GM18858 (cell line): Measurements from ENCODE around the gene ARHGAP6.
A peak's percentile ranks its signal among the peaks of the same experiment; 100 is the strongest.
"Not testable (repeated sequence)": the region's sequence is repeated elsewhere in the genome, so short reads cannot be mapped to it uniquely, and the experiment has no call there.

ENCODE experiments used
- ATAC-seq: cut with Tn5 transposase; IDR thresholded peaks from one replicate; pipeline ENCODE4 v1.9.1; 2021; ENCODE audit not compliant: unreplicated experiment

ARHGAP6 gene

DNA sequence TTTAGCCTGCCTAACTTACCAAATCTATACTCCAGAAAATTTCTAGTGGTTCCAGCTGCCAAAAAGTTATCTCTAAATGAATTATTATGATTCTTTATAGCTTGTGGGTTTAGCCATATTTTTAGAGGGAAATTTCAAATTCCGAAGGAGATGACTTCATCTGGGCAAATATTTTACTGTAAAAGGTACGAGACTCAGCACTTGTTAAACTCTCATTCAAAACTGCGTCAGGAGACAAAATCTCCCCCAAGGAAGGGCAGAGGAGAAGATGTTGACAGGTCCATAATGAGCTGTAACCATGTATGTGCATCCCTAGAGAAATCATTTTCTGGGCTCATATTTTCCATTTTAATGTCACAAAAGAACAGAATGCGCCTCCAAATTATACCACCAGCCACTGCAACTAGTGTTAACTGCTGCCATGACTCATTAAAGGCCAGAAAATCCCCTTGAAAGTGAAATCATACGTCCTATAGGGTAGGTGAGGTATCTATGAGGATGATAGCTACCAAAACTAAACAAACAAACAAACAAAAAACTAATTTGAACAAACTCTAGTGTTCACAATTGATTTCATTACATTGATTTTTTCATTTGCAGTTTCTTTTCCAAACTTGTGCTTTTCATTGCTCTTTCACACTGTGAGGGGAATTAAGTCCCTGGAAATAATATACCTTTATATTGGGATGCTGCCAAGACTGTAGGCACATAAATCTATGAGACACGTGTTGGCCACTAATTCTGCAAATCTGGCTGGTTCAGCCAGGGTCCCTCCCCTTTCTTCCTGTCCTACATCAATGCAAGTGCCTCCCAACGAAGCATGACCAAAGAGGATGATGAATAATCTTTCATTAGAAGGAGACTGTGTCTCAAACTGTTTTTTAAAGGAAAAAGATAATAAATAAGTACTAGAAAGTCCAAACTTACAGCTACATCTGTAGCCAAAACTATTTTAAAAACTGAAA lies 85.8 kb downstream of the ARHGAP6 start:
- ATAC-seq: no peak

DNA sequence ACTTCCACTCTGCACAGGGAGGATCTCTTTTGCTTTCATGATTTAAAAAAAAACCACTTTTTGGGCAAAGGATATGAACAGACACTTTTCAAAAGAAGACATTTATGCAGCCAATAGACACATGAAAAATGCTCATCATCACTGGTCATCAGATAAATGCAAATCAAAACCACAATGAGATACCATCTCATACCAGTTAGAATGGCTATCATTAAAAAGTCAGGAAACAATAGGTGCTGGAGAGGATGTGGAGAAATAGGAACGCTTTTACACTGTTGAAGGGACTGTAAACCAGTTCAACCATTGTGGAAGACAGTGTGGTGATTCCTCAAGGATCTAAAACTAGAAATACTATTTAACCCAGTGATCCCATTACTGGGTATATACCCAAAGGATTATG lies 87.4 kb downstream of the ARHGAP6 start:
- ATAC-seq: not testable (repeated sequence)

DNA sequence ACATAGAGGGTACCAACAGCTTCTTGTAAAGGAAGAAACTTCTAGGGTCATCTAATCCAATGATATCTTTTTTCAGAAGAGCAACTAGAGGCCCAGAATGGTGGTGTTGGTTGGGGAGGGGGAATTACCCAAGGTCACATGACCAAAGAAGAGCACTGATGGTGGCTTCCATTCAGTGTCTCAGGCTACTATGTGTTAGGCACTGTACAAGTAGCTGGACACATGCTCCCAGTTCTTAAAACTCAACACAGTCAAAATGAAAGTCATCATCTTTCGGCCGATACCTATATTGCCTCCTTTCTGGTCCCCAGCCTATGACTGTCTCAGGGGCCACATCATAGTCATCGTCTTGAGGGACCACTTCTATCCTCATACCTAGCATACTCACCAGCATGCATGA lies 88.1 kb downstream of the ARHGAP6 start:
- no peak for ATAC-seq

DNA sequence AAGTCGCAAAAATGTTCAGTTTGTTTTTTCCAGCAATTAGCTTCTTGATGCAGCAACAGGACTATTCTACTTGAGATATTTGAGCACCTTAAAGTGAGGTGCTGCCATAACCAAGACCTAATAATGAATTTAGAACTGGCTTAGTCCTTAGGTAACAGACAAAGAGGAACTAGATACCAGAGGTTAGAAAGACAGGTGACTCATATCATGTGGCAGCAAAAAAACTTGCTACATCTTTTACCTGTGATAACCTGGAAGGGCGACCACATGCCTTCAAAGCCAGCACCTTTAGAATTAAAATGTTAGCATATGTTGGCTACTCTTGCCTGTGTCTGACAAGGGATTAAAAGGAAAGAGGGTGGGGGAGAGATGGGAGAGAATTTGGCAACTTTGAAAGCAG lies 90.4 kb downstream of the ARHGAP6 start:
- ATAC-seq: no peak

DNA sequence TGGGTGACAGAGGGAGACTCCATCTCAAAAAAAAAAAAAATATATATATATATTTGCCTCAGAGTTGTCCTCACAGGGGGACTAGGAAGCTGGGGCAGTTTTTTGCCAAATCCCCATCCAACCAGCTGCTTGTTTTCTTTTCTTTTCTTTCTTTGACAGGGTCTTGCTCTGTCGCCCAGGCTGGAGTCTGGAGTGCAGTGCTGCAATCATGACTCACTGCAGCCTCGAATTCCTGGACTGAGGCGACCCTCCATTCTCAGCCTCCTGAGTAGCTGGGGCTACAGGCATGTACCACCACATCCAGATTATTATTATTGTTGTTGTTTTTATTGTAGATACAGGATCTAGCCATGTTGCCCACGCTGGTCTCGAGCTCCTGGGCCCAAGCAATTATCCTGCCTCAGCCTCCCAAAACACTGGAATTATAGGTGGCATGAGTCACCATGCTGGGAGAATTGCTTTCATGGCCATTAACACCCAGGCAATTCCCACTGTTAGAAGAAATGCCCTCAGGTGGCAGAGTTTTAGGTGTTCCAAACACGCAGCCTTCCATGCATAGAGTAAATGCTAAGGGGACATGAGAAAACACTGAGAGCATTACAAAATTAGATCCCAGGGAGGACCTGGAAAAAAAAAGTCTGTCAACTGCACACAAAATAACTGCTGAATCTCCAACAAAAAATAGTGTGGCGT lies 98.0 kb downstream of the ARHGAP6 start:
- no peak for ATAC-seq

DNA sequence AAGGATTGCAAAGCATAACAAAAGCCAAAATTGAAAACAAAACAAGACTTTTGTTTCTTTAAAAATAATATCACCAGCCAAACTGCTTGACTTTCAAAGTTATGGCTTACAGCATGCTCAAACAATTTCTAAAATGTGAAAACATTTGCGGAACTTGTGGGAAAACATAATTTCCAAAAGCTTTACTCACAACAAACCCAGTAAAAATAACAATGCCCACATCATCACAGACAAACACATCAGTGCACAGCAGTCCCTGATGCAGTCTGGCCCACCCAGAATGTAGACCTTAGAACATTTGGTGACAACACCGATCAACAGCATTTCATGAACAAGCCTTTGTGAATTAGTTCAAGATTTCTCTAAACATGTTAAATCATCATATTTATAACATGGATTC lies 98.9 kb downstream of the ARHGAP6 start:
- ATAC-seq: no peak

DNA sequence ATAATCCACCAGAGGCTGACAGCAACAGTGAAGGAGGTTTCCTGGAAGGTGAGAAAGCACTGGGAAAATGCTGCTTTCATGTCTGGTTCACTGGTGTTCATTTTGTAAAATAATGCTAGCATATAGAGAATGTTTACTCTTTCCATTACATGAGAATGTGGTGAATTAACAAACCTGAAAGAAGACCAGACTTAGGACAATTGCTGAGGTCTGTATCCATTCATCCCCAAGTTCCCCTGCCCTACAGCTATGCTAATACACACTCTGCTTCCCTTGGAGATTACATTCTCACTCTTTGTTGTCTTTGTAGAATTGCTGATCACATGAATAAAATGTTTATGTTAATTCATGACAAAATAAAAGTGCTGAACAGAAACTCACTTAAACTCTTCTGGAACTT lies 99.5 kb downstream of the ARHGAP6 start:
- ATAC-seq: no peak

DNA sequence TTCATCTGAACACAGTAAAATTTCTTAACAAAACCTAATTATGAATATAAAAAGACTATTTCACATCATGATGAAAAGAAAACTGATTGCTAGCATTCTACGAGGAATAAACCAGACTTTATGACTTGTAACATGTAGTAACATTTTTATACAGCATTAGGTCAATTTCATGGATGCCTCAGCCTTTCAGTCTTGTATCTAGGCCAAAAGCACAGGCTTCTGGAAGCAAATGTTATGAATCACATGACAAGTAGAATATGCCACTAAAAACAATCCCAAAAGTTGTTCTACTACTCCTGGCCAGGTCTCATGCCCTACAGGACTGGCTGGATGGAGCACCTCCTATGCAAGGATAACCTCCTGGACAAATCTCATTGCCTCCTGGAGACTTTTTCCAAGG lies 101.2 kb downstream of the ARHGAP6 start:
- no peak for ATAC-seq

DNA sequence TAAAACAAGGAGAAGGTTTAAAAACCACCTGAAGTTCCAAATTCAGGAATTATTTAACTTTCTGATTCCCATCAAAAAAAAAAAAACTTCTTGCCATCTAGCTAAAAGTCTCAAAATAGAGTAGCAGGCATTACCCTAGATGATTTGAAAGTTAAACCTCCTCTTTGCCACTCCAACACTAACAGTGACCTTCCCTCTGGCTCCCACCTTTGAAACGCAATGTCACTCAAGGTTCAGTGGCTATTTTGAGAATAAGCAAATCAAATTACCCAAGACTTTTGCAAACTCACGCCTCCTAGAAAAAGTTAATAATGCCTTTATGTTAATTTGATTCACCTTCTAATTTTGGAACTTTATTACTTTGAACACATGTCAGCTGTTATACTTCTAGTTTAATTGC lies 103.2 kb downstream of the ARHGAP6 start:
- no peak for ATAC-seq

DNA sequence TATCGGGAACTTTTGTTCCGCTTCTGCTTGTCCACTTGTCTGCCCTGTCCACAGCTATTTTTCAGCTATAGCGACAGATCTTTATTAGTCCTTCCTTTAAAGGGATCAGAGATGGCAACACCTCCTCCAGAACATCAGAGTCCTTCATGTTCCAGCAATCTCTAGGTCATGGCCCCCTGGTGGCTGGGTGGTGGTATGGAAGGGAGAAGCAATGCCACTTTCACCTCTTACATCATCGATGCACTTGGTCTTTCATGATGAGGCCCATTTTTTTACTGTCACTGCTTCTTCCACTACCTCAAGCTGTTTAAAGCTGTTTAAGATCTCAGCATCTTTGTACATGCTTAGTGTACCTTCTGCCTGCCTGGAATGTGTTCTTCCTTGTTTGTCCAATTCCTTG lies 106.7 kb downstream of the ARHGAP6 start:
- ATAC-seq: peak; percentile 65

DNA sequence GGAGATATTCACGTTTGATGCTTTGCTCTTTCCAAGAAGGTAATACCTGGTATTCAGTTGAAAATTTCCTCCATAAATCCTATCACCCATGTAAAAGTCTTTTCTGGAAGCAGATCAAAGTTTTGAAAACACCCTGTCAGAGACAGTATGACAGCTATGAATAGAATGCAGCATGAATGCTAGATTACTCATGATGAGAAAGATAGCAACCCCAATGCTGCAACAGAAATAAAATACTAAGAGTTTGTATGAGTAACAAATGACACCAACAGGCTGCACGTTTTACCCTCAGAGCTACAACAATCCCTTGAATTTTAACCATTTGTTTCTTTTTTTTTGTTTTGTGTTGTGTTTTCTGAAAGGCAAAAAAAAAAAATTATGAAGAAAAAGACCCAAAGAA lies 108.6 kb downstream of the ARHGAP6 start:
- ATAC-seq: no peak

DNA sequence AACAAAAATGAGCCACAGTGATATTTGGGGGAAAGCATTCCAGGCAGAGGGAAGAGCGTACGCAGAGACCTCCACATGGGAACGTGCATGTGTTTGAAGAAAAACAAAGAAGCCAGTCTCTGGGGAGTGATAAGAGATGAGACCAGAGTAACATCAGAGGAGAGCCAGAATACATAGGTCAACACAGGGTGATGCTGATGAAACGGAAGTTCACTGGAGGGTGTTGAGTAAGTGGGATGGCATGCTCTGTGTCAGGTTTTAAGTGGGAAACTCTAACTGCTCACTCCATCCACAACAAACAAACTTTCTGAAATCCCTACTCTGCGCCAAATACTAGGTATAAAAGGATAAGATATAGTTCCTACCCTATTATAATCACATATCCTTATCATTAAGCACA lies 110.0 kb downstream of the ARHGAP6 start:
- ATAC-seq: no peak

DNA sequence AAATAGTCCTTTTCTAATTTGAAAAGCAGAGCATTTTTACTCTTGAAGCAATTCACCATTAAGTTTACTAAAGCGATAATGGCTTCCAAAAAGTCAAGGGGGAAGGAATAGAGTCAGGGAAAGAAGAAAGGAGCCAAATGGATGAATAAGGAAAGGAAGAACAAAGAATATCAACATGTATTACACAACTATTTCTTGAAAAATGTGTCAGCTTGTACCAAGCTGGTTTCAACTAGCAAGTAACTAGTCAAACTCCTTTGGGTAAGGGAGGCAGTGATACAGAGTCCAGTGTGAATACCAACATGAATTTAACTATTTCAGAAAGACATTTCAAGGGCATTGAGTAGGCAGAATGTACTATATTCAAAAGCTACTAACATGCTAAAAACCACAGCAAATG lies 112.1 kb downstream of the ARHGAP6 start:
- ATAC-seq: no peak

DNA sequence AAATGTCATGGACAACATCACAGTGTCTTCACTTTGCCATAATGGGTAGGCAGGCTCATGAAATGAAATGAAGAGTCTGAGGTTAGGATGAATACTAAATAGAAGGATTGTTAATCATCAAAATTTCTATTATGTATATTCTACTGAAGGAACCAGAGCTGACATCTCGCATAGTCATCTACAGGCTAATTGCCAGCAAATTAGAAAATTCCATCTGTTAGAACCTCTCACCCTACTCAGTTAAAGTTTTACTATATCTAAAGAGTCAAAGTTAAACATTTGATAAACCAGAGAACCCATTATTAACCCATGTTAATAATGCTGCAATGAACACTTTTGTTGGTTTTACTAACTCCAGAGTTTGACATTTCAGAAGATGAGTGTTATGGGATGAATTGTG lies 114.6 kb downstream of the ARHGAP6 start:
- no peak for ATAC-seq

DNA sequence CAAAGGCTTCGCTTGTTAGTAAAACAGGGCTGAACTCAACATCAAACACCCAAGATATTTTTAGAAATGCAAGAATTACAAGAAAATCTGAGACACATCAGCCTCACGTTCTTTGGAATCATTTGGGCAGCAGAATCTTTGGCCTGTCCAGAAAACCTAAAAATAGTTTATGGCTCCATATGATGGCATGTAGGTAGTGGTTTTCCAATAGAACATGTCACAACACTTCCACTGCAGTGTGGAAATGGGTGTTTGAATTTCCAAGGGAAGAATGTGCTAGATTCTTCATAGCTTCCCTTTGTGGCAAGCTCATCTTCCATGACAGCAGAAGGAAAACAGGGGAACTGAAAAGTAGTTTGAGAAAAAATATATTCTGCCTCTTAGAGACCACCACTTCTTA lies 118.8 kb downstream of the ARHGAP6 start:
- ATAC-seq: no peak

DNA sequence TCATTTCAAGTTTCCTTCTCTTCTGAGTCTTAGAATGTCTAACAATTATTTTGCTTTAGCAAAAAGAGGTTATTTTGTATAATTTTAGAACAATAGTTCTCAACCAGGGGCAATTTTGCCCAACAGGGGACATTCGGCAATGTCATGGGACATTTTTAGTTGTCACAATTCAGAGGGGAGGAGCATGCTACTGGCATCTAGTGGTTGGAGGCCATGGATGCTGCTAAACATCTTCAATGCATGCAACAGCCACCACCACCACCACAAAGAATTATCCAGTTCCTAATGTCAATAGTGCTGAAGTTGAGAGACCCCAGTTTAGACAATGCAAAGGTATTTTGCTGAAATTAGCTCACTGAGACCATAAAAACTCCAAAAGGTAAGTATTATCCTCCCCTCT lies 122.5 kb downstream of the ARHGAP6 start:
- ATAC-seq: no peak

DNA sequence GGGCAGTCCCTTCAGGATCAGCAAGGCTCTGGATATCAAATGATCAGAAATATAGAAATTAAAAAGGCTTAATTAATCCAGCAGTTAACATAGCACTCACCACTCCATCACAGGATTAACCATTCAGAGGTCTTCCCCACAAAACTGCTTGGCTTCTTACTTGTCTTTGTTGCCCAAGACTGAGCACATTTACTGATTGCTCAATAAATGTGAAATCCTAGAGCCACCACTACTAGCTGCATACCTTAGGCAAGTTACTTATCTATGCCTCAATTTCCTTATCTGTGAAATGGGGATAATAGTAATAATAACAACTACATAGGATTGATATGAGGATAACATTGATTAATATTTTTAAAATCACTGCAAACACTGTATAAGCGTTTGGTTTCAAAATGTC lies 124.2 kb downstream of the ARHGAP6 start:
- no peak for ATAC-seq

DNA sequence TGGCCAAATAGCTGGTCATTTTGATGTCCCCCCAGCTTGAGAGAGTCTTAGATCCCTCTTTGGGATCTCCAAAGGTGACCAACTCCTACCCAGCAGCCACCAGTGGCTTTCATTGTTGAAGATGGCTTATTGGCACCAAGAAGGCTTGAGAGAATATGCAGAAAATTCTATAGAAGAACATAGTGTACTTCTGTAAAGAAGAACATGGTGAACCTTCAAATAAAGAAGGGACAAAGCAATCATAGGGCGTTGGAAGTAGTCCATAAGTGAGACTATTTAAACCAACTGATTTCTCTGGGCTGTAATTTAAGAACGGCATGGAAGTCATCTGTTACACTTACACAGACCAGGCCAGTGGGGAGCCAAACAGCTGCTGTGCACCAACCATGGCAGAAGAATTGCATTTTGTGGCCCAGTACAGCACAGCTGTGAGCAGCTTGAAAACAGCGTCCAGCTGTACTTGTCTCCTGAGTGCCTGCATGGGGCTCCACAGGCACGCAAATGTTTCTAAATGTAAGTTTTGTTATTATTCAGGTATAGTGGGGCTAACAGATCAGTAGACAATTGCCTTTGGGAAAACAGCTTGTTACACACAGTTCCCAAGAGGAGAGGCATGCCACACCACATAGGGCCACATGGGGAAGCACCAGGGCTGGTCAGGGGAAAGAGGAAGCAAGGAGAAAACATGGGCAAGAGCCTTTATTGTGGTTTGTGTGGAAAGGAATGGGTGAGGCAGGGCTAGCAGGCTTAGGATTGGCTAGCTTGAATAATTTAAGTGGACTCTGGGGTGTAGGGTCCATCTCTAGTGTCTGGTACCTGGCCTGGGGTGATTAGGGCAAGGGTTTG lies 125.0 kb downstream of the ARHGAP6 start:
- peak; percentile 59 for ATAC-seq

DNA sequence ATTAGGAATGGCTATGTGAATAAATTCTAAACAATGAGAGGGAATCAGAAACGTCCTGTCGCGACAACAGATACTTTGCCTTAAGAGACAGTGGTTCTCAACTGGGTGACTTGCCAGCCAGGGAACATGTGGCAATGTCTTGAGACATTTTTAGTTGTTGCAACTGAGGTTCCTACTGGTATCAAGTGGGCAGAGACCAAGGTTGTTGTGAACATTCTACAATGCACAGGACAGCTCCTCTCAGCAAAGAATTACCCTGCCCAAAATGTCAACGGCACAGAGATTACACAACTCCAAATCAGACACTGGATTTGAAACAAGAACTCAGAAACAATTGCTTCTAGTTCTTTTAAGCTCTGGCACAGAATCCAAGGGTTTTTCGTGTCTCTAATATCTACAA lies 128.6 kb downstream of the ARHGAP6 start:
- no peak for ATAC-seq

DNA sequence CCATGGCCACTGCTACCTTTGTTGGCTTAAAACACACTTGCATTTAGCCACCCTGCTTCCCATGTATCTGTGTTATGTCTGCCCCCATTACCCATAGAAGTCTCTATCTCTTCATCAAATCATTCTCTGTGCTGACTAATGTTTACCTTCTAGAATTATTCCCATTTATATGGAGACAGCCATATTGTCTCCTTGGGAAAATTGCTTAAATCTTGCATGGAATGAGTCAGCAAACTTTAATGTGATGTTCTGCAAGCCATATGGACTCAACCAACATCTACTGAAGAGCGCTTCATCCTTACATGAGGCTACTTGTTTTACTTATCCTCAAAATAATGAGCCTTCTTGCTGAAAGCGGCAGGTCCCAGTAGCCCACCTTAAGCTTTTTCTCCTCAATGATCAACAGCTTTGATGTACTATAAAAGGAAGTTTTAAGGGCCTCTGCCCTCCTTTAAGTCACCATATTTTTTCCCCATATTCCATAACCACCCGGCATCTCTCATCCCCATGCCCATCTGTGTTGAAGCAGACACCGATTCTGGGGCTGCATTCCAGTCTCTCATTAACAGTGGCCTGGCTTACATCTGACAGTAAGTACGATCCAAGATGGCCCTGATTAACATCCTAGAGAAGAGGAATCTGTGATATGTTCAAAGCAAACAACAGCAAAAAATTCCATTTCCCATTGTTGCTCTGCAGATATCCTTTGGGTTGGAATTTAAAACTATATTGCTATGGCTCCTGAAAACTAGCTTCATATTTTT lies 130.4 kb downstream of the ARHGAP6 start:
- no peak for ATAC-seq

DNA sequence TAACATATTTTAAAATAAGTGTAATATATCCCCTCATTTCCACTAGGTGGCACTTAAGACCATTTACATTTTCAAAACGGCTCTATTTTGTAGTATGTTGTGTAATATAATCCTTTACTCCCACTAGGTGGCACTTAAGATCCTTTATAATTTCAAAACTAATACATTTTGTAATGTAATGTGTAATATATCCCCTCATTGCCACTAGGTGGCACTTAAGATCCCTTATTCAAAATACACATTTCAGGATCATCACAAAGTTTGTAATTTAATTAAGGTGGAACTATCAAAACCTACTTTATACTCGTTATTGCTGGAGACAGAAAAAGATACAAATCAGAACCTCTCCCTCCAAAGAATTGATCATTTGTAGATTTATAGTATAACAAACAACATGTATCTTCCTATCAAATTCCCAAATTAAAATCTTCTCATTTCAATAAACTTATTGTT lies 132.5 kb downstream of the ARHGAP6 start:
- ATAC-seq: peak; percentile 91
